Hepatocyte (in vitro differentiated cells): Measurements from ENCODE around the gene NFIX. TPM values are rescaled to one million over a fixed set of nuclear protein-coding genes. Genes with fewer than 3 reads are reported as not detected.

Source experiments
- DNase-seq: peaks from one replicate; pipeline ENCODE4 v3.0.0-alpha.2; 2016; ENCODE audit warnings: low spot score
- H2AFZ ChIP-seq: fragments of 200-600 bp; sonication (generic); 2 replicates; pipeline ENCODE4 v1.6.0; 2016; ENCODE audit warnings: antibody characterized with exemption, mild to moderate bottlenecking
- H3K27ac ChIP-seq: fragments of 200-600 bp; sonication (generic); 2 replicates; pipeline ENCODE4 v1.5.1; 2016; ENCODE audit warnings: mild to moderate bottlenecking
- H3K27me3 ChIP-seq: fragments of 200-600 bp; sonication (generic); 2 replicates; pipeline ENCODE4 v1.6.1; 2016
- H3K36me3 ChIP-seq: fragments of 200-600 bp; sonication (generic); replicated peaks from 2 replicates; pipeline ENCODE4 v1.5.1; 2016; ENCODE audit warnings: low read depth; ENCODE audit not compliant: insufficient read depth
- H3K4me1 ChIP-seq: fragments of 200-600 bp; sonication (generic); 2 replicates; pipeline ENCODE4 v1.5.1; 2016; ENCODE audit warnings: mild to moderate bottlenecking, moderate library complexity; ENCODE audit not compliant: insufficient read depth
- H3K4me2 ChIP-seq: fragments of 200-600 bp; sonication (generic); 2 replicates; pipeline ENCODE4 v1.6.0; 2016
- H3K4me3 ChIP-seq: fragments of 200-600 bp; sonication (generic); 2 replicates; pipeline ENCODE4 v1.5.1; 2016; ENCODE audit warnings: mild to moderate bottlenecking
- H3K79me2 ChIP-seq: fragments of 200-600 bp; sonication (generic); 2 replicates; pipeline ENCODE4 v1.6.0; 2017; ENCODE audit warnings: mild to moderate bottlenecking
- H3K9me2 ChIP-seq: fragments of 200-600 bp; sonication (generic); replicated peaks from 2 replicates; pipeline ENCODE4 v1.6.0; 2017; ENCODE audit warnings: mild to moderate bottlenecking; ENCODE audit not compliant: insufficient read depth
- H3K9me3 ChIP-seq: fragments of 200-600 bp; sonication (generic); 2 replicates; pipeline ENCODE4 v1.5.1; 2016; ENCODE audit warnings: low read depth, mild to moderate bottlenecking
- H4K20me1 ChIP-seq: fragments of 200-600 bp; sonication (generic); 2 replicates; pipeline ENCODE4 v1.6.0; 2016; ENCODE audit warnings: mild to moderate bottlenecking; ENCODE audit not compliant: insufficient read depth, poor library complexity, severe bottlenecking
- EZH2 ChIP-seq: fragments of 200-600 bp; sonication (generic); IDR thresholded peaks from 2 replicates; pipeline ENCODE4 v1.6.1; 2016; ENCODE audit warnings: antibody characterized with exemption, mild to moderate bottlenecking, borderline replicate concordance
- EZH2phosphoT487 ChIP-seq: fragments of 200-600 bp; sonication (generic); IDR thresholded peaks from one replicate; pipeline ENCODE4 v1.6.1; 2018; ENCODE audit warnings: antibody characterized with exemption, mild to moderate bottlenecking, low read depth, moderate library complexity; ENCODE audit not compliant: unreplicated experiment, severe bottlenecking
- WGBS: methylation state at CpG from one replicate; pipeline ENCODE4 v1.1.6; 2016; ENCODE audit warnings: low lambda C conversion rate; ENCODE audit errors: missing lambda C conversion rate; 5-methylcytosine and 5-hydroxymethylcytosine counted together
- polyA plus RNA-seq: library from polyadenylated mRNA; unstranded; fragments of >200 nt; fragmentation: Nextera tagmentation; extraction: Ambion mirVana; gene quantifications from 2 replicates; pipeline ENCODE4 v1.2.1, GENCODE V29; 2016
- total RNA-seq: library from RNA; depleted of rRNA; stranded (reverse); fragments of >200 nt; gene quantifications from 2 replicates; pipeline ENCODE4 v1.2.3, GENCODE V29; 2014
- TF ChIP-seq, protein P1 (sequence below): fragments of 200-600 bp; sonication (generic); IDR thresholded peaks from 2 replicates; pipeline ENCODE4 v1.5.1; 2016; ENCODE audit warnings: antibody characterized with exemption, mild to moderate bottlenecking; ENCODE audit not compliant: poor library complexity

The NFIX gene
- total and polyA plus RNA-seq, 2 experiments from 2014 or later, result 10.2 to 12.8 TPM

GRCh38 chr19:13134626-13135025 is 139.4 kb downstream of the NFIX start:
- no peak for DNase-seq
- peaks cover 16% of the 10 kb centered on the region for H4K20me1 ChIP-seq

GRCh38 chr19:13135068-13136062 is 140.1 kb downstream of the NFIX start:
- H3K4me2 ChIP-seq, result no peak overlapping the region
- WGBS, result 97% methylated on average over 52 of the region's 60 CpGs
- H3K36me3 ChIP-seq, result no peaks in the 10 kb centered on the region
- H3K79me2 ChIP-seq, result peaks cover 42% of the 10 kb centered on the region
- H3K9me3 ChIP-seq, result no peaks in the 10 kb centered on the region
- no peak overlapping the region for H2AFZ ChIP-seq
- peaks cover 11% of the 10 kb centered on the region for H4K20me1 ChIP-seq
- H3K27me3 ChIP-seq, result no peaks in the 10 kb centered on the region
- DNase-seq, result no peak
- TF ChIP-seq EZH2 (no peak), EZH2phosphoT487 (no peak)
- TF ChIP-seq, protein P1, sequence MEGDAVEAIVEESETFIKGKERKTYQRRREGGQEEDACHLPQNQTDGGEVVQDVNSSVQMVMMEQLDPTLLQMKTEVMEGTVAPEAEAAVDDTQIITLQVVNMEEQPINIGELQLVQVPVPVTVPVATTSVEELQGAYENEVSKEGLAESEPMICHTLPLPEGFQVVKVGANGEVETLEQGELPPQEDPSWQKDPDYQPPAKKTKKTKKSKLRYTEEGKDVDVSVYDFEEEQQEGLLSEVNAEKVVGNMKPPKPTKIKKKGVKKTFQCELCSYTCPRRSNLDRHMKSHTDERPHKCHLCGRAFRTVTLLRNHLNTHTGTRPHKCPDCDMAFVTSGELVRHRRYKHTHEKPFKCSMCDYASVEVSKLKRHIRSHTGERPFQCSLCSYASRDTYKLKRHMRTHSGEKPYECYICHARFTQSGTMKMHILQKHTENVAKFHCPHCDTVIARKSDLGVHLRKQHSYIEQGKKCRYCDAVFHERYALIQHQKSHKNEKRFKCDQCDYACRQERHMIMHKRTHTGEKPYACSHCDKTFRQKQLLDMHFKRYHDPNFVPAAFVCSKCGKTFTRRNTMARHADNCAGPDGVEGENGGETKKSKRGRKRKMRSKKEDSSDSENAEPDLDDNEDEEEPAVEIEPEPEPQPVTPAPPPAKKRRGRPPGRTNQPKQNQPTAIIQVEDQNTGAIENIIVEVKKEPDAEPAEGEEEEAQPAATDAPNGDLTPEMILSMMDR, result no peak
- H3K27ac ChIP-seq, result no peak overlapping the region
- no peak overlapping the region for H3K4me3 ChIP-seq
- H3K4me1 ChIP-seq, result no peaks in the 10 kb centered on the region
- H3K9me2 ChIP-seq, result no peaks in the 10 kb centered on the region

More at GRCh38 chr19:13134626-13135025, 139.4 kb downstream of the NFIX start:
- Histone ChIP-seq H3K9me2 (no peaks in the 10 kb centered on the region), H3K9me3 (no peaks in the 10 kb centered on the region), H2AFZ (no peak overlapping the region), H3K36me3 (no peaks in the 10 kb centered on the region), H3K79me2 (peaks cover 49% of the 10 kb centered on the region), H3K4me3 (no peak overlapping the region), H3K4me2 (no peak overlapping the region), H3K27ac (no peak overlapping the region), H3K27me3 (no peaks in the 10 kb centered on the region), H3K4me1 (no peaks in the 10 kb centered on the region)
- TF ChIP-seq EZH2 (no peak), EZH2phosphoT487 (no peak)
- TF ChIP-seq, protein P1, result no peak
- 93% methylated on average over 3 of the region's 3 CpGs for WGBS

DNA sequence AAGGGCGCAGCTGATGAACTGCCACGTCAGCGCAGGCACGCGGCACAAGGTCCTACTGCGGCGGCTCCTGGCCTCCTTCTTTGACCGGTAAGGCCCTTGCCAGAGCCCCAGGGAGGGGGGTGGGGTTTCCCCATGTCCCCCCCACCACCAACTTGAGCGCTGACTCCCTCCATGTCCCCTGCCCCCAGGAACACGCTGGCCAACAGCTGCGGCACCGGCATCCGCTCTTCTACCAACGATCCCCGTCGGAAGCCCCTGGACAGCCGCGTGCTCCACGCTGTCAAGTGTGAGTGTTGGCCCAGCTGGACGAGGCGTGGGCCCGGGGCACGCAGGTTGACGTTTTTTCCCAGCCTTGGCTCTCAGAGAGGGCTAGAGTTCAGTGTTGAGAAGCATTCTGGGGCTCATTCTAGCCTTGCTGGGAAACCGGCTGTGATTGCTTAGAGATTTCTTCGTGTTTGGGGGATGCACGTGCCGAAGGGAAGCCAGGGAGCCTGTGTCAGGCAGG is 142.1 kb downstream of the NFIX start:
- H3K27me3 ChIP-seq, result no peaks in the 10 kb centered on the region
- no peak for TF ChIP-seq EZH2
- TF ChIP-seq, protein P1, result no peak
- TF ChIP-seq EZH2phosphoT487, result no peak
- peaks cover 3% of the 10 kb centered on the region for H4K20me1 ChIP-seq
- H3K9me2 ChIP-seq, result no peaks in the 10 kb centered on the region
- no peak overlapping the region for H3K4me2 ChIP-seq
- H2AFZ ChIP-seq, result no peak overlapping the region
- H3K4me1 ChIP-seq, result no peaks in the 10 kb centered on the region
- no peak overlapping the region for H3K4me3 ChIP-seq
- DNase-seq, result no peak
- no peak overlapping the region for H3K27ac ChIP-seq
- peaks cover 23% of the 10 kb centered on the region for H3K79me2 ChIP-seq
- no peaks in the 10 kb centered on the region for H3K36me3 ChIP-seq
- 98% methylated on average over 21 of the region's 28 CpGs for WGBS
- H3K9me3 ChIP-seq, result no peaks in the 10 kb centered on the region
